ENCODE data around the gene TMEM167A. TPM values are rescaled to one million over a fixed set of nuclear protein-coding genes. Genes with fewer than 3 reads are reported as not detected.

TMEM167A gene
- total and polyA plus RNA-seq, 2 of the 4 experiments (the other 2 are of a cell fraction), result 34.6 to 45.1 TPM

GRCh38 chr5:83042507-83042906, 34.7 kb downstream of the TMEM167A start:
- dilution Hi-C loops (cut with HindIII; ENCODE audit: low sequenced_read_pairs, unreplicated experiment), result no loop called here
- ATAC-seq (ENCODE audit: low read depth) (no peak), DNase-seq (no peak)
- Histone ChIP-seq H4K5ac (ENCODE audit: low read depth, low read length) (no peak overlapping the region), H3K27me3 (ENCODE audit: control insufficient read depth, insufficient read depth, low read length) (no peaks in the 10 kb centered on the region), H2BK15ac (ENCODE audit: low read depth, low read length) (no peak overlapping the region), H3K9me3 (ENCODE audit: control insufficient read depth, insufficient read depth, low read length) (no peaks in the 10 kb centered on the region), H3K36me3 (ENCODE audit: control insufficient read depth, insufficient read depth, low read length) (peaks cover 3% of the 10 kb centered on the region; the same call in 1 of the 2 replicates), H3K79me1 (ENCODE audit: low read depth in 1 of 2, low read length in 2 of 2) (no peaks in the 10 kb centered on the region), H2BK120ac (ENCODE audit: low read depth, low read length) (no peak overlapping the region), H4K91ac (ENCODE audit: insufficient read depth, low read depth, low read length) (no peak overlapping the region), H3K27ac (ENCODE audit: insufficient read depth, low read length) (no peak overlapping the region), H3K23ac (ENCODE audit: low read depth, low read length) (no peak overlapping the region), H4K8ac (ENCODE audit: low read depth in 2 of 2, low read length in 2 of 2) (no peak overlapping the region), H2BK5ac (ENCODE audit: low read depth, low read length, poor library complexity, severe bottlenecking) (no peak overlapping the region), H3K14ac (replicated peaks; ENCODE audit: low read depth, low read length) (no peak overlapping the region), H2BK20ac (ENCODE audit: low read depth, low read length) (no peak overlapping the region), H3K4me3 (ENCODE audit: insufficient read depth, low read depth, low read length) (no peak overlapping the region), H3K4me1 (ENCODE audit: control insufficient read depth, insufficient read depth, low read length) (no peaks in the 10 kb centered on the region), H3K18ac (ENCODE audit: low read depth, low read length) (no peak overlapping the region), H2AK9ac (replicated peaks; ENCODE audit: low read depth, low read length, poor library complexity) (no peak overlapping the region), H3K4ac (ENCODE audit: low read depth, low read length) (no peak overlapping the region), H3K9ac (ENCODE audit: low read depth, low read length) (no peak overlapping the region), H3K9me1 (ENCODE audit: insufficient read depth, low read length) (no peaks in the 10 kb centered on the region), H3K4me2 (ENCODE audit: low read depth, low read length) (no peak overlapping the region), H4K20me1 (ENCODE audit: insufficient read depth, low read length) (no peaks in the 10 kb centered on the region), H2AK5ac (ENCODE audit: low read depth, low read length) (no peak overlapping the region), H3K56ac (ENCODE audit: extremely low read depth, insufficient read depth, low read length) (no peak overlapping the region), H2AFZ (replicated peaks; ENCODE audit: low read length, poor library complexity) (no peak overlapping the region)
- 100% methylated on average over 1 of the region's 3 CpGs; no CpG with 5 or more reads in 1 of the 2 experiments for WGBS, 2 experiments (ENCODE audit: extremely low coverage in 2 of 2, insufficient read length in 1 of 2)
- intact Hi-C loops (cut with micrococcal nuclease), result no loop called here
- no peak for TF ChIP-seq CHD1 (IDR thresholded peaks at IDR 0.05; ENCODE audit: low read depth, low read length)
- no peak for TF ChIP-seq RFX5 (IDR thresholded peaks at IDR 0.05; ENCODE audit: low read depth, low read length)
- no peak for TF ChIP-seq CTCF (conservative IDR thresholded peaks at IDR 0.05; ENCODE audit: low read depth, low read length)
- no peak for TF ChIP-seq MAZ (IDR thresholded peaks at IDR 0.05; ENCODE audit: borderline replicate concordance, low read depth, low read length)
- TF ChIP-seq MXI1 (IDR thresholded peaks at IDR 0.05; ENCODE audit: borderline replicate concordance, low read depth, low read length), result no peak
- TF ChIP-seq POLR2A (IDR thresholded peaks at IDR 0.05; ENCODE audit: low read depth, low read length), result no peak
- TF ChIP-seq BHLHE40 (IDR thresholded peaks at IDR 0.05; ENCODE audit: low read depth, low read length), result no peak
- no peak for TF ChIP-seq CEBPB (IDR thresholded peaks at IDR 0.05; ENCODE audit: low read depth, low read length)
- TF ChIP-seq RCOR1 (IDR thresholded peaks at IDR 0.05; ENCODE audit: insufficient replicate concordance, low read length), result no peak
- TF ChIP-seq MAFK (IDR thresholded peaks at IDR 0.05; ENCODE audit: low read depth, low read length), result no peak
- no peak for TF ChIP-seq FOS (IDR thresholded peaks at IDR 0.05; ENCODE audit: low read depth, low read length)
- TF ChIP-seq ELK1 (IDR thresholded peaks at IDR 0.05; ENCODE audit: borderline replicate concordance, low read depth, low read length), result no peak
- no peak for TF ChIP-seq NFE2L2 (IDR thresholded peaks at IDR 0.05; ENCODE audit: low read depth, low read length)
- TF ChIP-seq RAD21 (IDR thresholded peaks at IDR 0.05; ENCODE audit: low read length), result no peak
- TF ChIP-seq USF2 (IDR thresholded peaks at IDR 0.05; ENCODE audit: low read depth, low read length), result no peak
- no peak for TF ChIP-seq SMC3 (IDR thresholded peaks at IDR 0.05; ENCODE audit: low read depth, low read length)
- in situ Hi-C loops (cut with MboI; ENCODE audit: low sequenced_read_pairs), result no loop called here
- ChIA-PET CTCF (no interaction called here), POLR2A (ENCODE audit: unreplicated experiment) (no interaction called here)
- no TSS peak for BruUV-seq (replicated peaks)

All from IMR-90 (cell line).